ENCODE data around the gene NUP214. TPM values are rescaled to one million over a fixed set of nuclear protein-coding genes. Genes with fewer than 3 reads are reported as not detected.
"Not testable (repeated sequence)": the region's sequence is repeated elsewhere in the genome, so short reads cannot be mapped to it uniquely, and the experiment has no call there.

The NUP214 gene
- total RNA-seq, 1 donor from 2014 or later: 16.4 TPM

GRCh38 chr9:131258698-131259431 lies 133.5 kb downstream of the NUP214 start:
- DNase-seq (ENCODE audit: low read depth): no peak

DNA sequence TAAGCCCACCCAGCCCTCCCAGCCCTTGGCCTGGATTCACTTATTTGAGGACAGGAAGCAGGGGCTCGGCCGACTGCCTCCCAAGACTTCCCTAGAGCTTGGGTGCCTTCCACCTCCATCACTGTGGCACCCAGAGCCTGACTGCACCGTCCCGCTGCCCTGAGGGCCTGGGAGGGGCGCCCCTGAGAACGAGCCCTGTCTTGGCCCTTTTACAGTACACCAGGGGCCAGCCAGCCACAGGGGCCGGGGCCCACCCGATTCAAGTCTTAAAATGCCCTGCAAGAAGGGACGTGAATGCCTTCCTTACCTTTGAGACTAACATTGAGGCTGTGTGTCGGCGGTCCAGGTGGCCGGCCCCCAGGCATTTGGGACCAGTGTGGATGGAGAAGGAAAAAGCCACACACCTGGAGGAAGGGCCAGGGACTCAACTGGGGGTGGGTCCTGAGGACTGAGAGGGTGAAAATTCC lies 134.1 kb downstream of the NUP214 start:
- no peak for DNase-seq (ENCODE audit: low read depth)

GRCh38 chr9:131259916-131260597 lies 134.7 kb downstream of the NUP214 start:
- no peak for DNase-seq (ENCODE audit: low read depth)

DNA sequence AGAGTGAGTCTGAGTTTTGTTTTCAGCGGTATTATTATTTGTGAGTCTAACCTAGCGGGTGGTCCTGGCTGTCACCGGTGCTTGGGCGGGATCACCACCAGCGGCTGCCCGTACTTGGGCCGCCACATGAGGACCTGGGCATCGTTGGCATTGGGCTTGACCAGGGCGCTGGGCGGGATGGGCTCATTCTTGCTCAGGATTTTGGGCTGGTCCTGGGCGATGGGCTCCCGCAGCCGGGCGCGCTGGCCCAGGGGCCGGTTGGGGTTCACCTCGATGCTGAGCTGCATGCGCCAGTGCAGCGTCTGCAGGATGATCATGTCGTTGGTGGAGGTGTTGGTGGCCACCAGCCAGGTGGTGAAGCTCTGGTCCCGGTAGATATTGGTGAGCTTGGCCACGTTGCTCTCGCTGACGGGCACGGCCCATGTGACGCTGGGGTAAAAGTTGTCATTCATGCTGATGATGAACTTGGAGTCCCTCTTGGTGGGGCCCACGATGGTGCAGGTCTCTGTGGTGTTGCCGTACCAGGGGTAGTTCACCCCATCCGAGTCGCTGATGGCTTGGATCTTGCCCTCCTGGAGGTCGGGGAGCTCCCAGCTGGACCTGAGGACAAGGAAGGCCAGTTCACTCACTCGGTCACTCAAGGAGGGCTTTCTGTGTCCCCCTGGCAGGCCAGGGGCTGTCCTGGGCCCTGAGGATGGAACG lies 135.5 kb downstream of the NUP214 start:
- no peak for DNase-seq (ENCODE audit: low read depth)

DNA sequence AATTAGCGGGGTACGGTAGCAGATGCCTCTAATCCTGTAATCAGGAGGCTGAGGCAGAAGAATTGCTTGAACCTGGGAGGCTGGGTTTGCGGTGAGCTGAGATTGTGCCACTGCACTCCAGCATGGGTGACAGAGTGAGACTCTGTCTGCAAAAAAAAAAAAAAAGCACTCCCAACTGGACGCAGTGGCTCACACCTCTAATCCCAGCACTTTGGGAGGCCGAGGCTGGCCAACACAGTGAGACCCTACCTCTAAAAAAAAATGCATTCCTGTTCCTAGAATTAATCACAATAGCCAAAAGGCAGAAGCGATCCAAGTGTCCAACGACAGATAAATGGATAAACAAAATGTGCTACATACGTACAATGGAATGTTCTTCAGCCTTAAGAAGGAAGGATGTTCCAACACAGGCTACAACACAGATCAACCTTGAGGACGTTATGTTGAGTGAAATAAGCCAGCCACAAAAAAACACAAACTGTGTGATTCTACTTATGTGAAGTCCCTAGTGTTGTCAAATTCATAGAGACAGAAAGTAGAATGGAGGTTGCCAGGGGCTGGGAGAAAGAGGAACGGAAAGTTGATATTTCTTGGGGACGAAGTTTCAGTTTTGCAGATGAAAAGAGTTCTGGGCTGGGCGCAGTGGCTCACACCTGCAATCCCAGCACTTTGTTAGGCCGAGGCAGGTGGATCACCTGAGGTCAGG lies 137.1 kb downstream of the NUP214 start:
- no peak for DNase-seq (ENCODE audit: low read depth)

DNA sequence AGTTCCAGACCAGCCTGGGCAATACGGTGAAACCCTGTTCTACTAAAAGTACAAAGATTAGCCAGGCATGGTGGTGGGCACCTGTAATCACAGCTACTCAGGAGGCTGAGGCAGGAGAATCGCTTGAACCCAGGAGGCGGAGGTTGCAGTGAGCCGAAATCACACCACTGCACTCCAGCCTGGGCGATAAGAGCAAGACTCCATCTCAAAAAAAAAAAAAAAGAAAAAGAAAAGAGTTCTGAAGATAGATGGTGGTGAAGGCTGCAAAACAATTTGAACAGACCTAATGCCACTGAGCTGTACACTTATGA lies 137.6 kb downstream of the NUP214 start:
- DNase-seq (ENCODE audit: low read depth): not testable (repeated sequence)

DNA sequence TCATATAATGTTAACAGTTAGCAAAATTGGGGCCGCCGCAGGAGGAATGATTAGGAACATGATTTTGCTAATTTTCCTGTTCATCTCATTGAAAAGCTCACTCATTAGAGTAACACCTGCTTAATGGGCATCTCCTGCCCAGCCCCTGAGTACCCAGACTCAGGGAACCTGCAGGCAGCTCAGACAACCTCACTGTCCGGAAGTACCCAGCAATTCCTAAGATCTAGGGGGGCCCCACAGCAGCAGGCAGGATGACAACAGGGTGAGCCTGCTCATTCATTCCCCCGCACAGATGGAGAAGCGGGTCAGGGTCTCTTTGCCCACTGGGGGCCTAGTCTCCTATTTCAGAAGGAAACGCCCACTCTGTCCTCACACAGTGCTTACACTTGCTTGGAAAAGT lies 138.3 kb downstream of the NUP214 start:
- DNase-seq (ENCODE audit: low read depth): no peak

- DNase-seq (ENCODE audit: low read depth): no peak
These were observed 138.8 kb downstream of the NUP214 start for GRCh38 chr9:131264231-131264630.

GRCh38 chr9:131266266-131267229 lies 141.2 kb downstream of the NUP214 start:
- DNase-seq (ENCODE audit: low read depth): peak; percentile 73

DNA sequence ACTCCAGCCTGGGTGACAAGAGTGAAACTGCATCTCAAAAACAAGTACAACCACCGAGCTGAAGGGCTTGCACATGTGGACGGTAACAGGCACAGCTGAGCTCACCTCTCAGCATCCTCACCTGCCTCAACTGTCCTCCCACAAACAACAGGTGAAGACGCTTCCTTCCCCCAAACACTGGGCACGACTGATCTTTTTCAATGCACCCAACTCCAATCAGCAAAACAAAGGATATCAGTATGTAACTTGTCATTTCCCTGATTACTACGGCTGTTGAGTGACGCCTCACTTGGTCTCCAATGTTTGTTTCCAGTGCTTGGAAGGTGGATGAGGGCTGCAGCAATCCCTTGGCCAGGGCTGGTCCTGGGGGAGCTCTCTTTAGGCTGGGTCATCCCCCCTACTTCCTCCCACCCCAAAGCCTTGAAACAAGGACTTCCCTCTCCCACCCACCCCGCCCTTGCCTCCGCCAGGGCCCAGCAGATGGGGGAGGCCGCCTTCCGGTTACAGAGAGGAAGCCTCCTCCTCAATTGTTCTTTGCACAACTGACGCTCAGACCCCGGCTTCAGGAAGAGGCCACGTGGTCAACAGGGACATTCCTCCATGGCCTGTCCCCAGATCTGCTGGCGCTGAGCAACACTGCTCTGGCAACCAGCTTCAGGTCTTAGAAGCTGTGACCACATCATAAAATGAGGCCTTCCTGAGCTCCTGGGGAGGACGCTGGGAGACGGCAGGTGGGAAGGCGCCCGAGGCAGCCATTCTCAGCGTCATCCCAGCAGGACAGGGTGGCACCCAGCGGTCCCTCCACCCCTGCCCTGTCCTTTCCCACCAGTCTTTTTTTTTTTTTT lies 145.0 kb downstream of the NUP214 start:
- DNase-seq (ENCODE audit: low read depth): no peak

DNA sequence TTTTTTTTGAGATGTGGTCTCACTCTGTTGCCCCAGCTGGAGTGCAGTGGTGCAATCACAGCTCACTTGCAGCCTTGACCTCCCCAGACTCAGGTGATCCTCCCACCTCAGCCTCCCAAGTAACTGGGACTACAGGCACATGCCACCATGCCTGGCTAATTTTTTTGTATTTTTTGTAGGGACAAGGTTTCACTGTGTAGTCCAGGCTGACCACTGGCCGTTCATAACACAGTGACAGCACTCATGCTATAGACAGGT lies 145.6 kb downstream of the NUP214 start:
- not testable (repeated sequence) for DNase-seq (ENCODE audit: low read depth)

DNA sequence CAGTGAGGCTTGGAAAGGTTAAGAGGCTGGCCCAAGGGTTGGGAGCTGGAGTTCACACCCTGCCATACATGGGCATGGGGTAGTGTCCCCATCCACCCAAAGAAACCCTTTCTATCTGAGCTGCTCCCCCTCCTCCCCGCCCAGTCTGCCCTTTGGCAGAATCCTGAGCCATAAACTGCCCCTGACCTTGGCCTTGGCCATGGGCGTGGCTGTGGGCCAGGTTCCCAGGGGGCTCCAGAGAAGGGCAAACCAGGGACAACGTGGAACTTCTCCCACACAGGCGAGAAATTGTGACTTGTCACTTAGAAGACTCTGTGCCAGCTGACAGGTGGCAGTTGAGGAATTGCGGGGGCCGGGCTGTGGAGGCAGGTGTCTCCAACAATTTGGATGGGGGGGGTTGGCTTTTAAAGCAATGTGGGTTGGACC lies 146.1 kb downstream of the NUP214 start:
- DNase-seq (ENCODE audit: low read depth): no peak

DNA sequence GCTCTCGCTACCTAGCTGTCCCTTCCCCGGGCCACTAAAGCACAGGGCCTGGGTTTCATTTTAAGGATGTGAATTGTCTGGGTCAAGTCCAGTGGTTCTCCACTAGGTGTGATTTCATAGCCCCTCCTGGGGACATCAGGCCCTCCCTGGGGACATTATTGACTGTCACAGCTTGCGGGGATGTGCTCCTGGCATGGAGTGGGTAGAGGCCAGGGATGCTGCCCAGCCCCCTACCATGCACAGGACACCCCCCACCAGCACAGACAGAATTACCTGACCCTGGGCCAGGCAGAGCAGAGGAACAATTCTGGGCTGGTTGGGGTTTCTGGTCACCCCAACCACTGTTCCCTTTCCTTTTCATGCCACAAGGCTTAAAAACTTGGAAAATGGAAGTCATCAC lies 146.8 kb downstream of the NUP214 start:
- no peak for DNase-seq (ENCODE audit: low read depth)

GRCh38 chr9:131273146-131273855 lies 147.9 kb downstream of the NUP214 start:
- DNase-seq (ENCODE audit: low read depth): no peak

- no peak for DNase-seq (ENCODE audit: low read depth)
These were observed 148.7 kb downstream of the NUP214 start for GRCh38 chr9:131273856-131274673.

DNA sequence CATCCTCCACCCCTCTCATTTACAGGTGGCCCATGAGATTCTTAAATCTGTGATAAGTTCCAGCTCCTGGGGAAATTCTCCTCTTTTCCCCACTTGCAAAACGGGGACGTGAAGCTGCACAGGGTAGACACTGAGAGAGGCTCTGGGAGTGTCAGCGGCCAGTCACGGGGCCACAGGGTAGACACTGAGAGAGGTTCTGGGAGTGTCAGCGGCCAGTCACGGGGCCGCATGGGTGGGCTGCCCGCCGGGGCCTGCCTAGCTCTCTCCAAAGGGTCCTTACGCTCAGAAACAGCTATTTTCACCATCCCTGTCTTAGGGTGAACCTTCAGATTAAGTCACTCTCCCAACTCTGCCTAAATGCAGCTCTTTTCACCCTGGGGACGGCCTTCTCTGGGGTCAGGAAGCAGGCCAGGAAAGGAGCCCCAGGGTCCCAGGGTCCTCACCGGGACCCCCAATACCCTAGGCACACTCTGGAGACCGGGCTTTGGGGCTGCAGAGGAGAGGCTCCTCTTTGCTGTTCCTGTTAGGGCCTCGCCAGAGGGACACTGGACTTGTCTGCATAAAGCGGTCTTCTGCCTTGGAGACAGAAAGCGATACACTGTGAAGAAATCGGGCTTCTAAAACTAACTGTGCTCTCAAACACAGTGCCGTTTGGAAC lies 149.4 kb downstream of the NUP214 start:
- DNase-seq (ENCODE audit: low read depth): no peak

GRCh38 chr9:131275332-131276093 lies 150.1 kb downstream of the NUP214 start:
- peak; percentile 42 for DNase-seq (ENCODE audit: low read depth)
